Endothelial cell of umbilical vein (primary cell): Measurements from ENCODE around the gene MED8. TPM values are rescaled to one million over a fixed set of nuclear protein-coding genes. Genes with fewer than 3 reads are reported as not detected.
A peak's percentile ranks its signal among the peaks of the same experiment; 100 is the strongest.

Experiments
- BruUV-seq: library from RNA; stranded (reverse); fragments of 400-500 nt; replicated peaks from 2 replicates; lab custom pipeline; 2021; lab: Mats Ljungman, UMichigan
- CTCF ChIA-PET: fragments of 300-600, 350-600 bp; sonication (Branson Sonifier 250); formaldehyde crosslinking; loops from one replicate; lab custom pipeline; 2021; ENCODE audit warnings: antibody characterized with exemption, inconsistent platforms; lab: Charles Lee
- POLR2A ChIA-PET: fragments of 300-600, 350-600 bp; sonication (Branson Sonifier 250); formaldehyde crosslinking; loops from one replicate; lab custom pipeline; 2021; ENCODE audit warnings: antibody characterized with exemption, inconsistent platforms; lab: Charles Lee
- DNase-seq: peaks from one replicate; pipeline ENCODE4 v3.0.0-alpha.2; 2011; ENCODE audit warnings: low read depth, low spot score
- FAIRE-seq: peaks from 2 replicates; lab custom pipeline; 2011; peaks lifted over from hg19 to GRCh38; lab: Jason Lieb, UNC
- H2AFZ ChIP-seq: 2 replicates; pipeline ENCODE4 v1.6.0; 2012; ENCODE audit warnings: low read depth, low read length, control low read depth, inconsistent platforms
- H3K27ac ChIP-seq: 2 replicates; pipeline ENCODE4 v1.5.1; 2011; ENCODE audit warnings: low read depth, mild to moderate bottlenecking, control low read depth, low read length, moderate library complexity; ENCODE audit not compliant: insufficient read depth
- H3K27me3 ChIP-seq, 2 experiments: 2 replicates each; pipeline versions ENCODE4 v1.6.0 to v1.6.1; 2011; ENCODE audit warnings: low read length in 2 of 2, mixed read lengths in 1 of 2; ENCODE audit not compliant: control insufficient read depth in 2 of 2, insufficient read depth in 2 of 2
- H3K36me3 ChIP-seq, 2 experiments: 2 replicates in 1 of 2; 3 replicates in 1 of 2; pipeline ENCODE4 v1.5.1; 2011; ENCODE audit warnings: low read length in 2 of 2, mild to moderate bottlenecking in 1 of 2, moderate library complexity in 1 of 2; ENCODE audit not compliant: control insufficient read depth in 2 of 2, insufficient read depth in 2 of 2; ENCODE audit errors: extremely low read depth in 1 of 2
- H3K4me1 ChIP-seq: 3 replicates; pipeline ENCODE4 v1.5.1; 2011; ENCODE audit warnings: mild to moderate bottlenecking, low read length; ENCODE audit not compliant: control insufficient read depth, insufficient read depth; ENCODE audit errors: extremely low read depth
- H3K4me2 ChIP-seq: 2 replicates; pipeline ENCODE4 v1.6.1; 2011; ENCODE audit warnings: low read length, control low read depth, mixed read lengths; ENCODE audit not compliant: insufficient read depth
- H3K4me3 ChIP-seq, 3 experiments: fragments of 200-600 bp in 1 of 3; sonication (generic), shearing (Covaris generic) in 1 of 3; replicated peaks in 1 of 3; 2 replicates each; pipeline ENCODE4 v1.5.1; 2011 to 2016; ENCODE audit warnings: control low read depth in 3 of 3, low read length in 3 of 3, mild to moderate bottlenecking in 2 of 3, inconsistent platforms in 1 of 3, low read depth in 1 of 3, moderate library complexity in 1 of 3; ENCODE audit not compliant: insufficient read depth in 1 of 3
- H3K79me2 ChIP-seq: 2 replicates; pipeline ENCODE4 v1.6.0; 2012; ENCODE audit warnings: low read length, inconsistent platforms; ENCODE audit not compliant: control insufficient read depth, insufficient read depth
- H3K9ac ChIP-seq: replicated peaks from 2 replicates; pipeline ENCODE3; 2011; ENCODE audit warnings: low read length, control low read depth; ENCODE audit not compliant: insufficient read depth; ENCODE audit errors: extremely low read depth
- H3K9me1 ChIP-seq: replicated peaks from 3 replicates; pipeline ENCODE4 v1.6.0; 2011; ENCODE audit warnings: mild to moderate bottlenecking, low read length; ENCODE audit not compliant: control insufficient read depth, insufficient read depth; ENCODE audit errors: extremely low read depth
- H3K9me3 ChIP-seq: replicated peaks from 2 replicates; pipeline ENCODE4 v1.5.1; 2012; ENCODE audit warnings: low read length, inconsistent platforms; ENCODE audit not compliant: control insufficient read depth, insufficient read depth
- H4K20me1 ChIP-seq: replicated peaks from 2 replicates; pipeline ENCODE3; 2011; ENCODE audit warnings: mild to moderate bottlenecking, low read length; ENCODE audit not compliant: control insufficient read depth, insufficient read depth; ENCODE audit errors: extremely low read depth
- EZH2 ChIP-seq: IDR thresholded peaks from 2 replicates; pipeline ENCODE4 v1.6.1; 2012; ENCODE audit warnings: borderline replicate concordance, low read depth, mild to moderate bottlenecking, moderate library complexity, low read length, inconsistent platforms; ENCODE audit not compliant: severe bottlenecking
- FOS ChIP-seq: IDR thresholded peaks from 2 replicates; pipeline ENCODE4 v1.6.1; 2011; ENCODE audit warnings: mild to moderate bottlenecking, low read length, moderate library complexity, borderline replicate concordance; ENCODE audit not compliant: insufficient read depth
- GATA2 ChIP-seq: IDR thresholded peaks from 2 replicates; pipeline ENCODE4 v1.7.0; 2011; ENCODE audit warnings: low read depth, mild to moderate bottlenecking, moderate library complexity, mixed read lengths, low read length; ENCODE audit not compliant: insufficient read length, insufficient read depth
- JUN ChIP-seq: IDR thresholded peaks from 2 replicates; pipeline ENCODE4 v1.6.1; 2011; ENCODE audit warnings: borderline replicate concordance, low read depth; ENCODE audit not compliant: insufficient read length, insufficient read depth
- MYC ChIP-seq: IDR thresholded peaks from one replicate; pipeline ENCODE4 v1.6.1; 2011; ENCODE audit warnings: mild to moderate bottlenecking, low read depth, low read length
- POLR2A ChIP-seq: IDR thresholded peaks from 2 replicates; pipeline ENCODE4 v1.6.1; 2012; ENCODE audit warnings: low read depth, mild to moderate bottlenecking, control low read depth, low read length
- POLR2AphosphoS5 ChIP-seq: IDR thresholded peaks from 2 replicates; pipeline ENCODE4 v1.6.1; 2012; ENCODE audit warnings: low read depth, mild to moderate bottlenecking, control low read depth, low read length, moderate library complexity; ENCODE audit not compliant: insufficient read depth
- dilution Hi-C: fragments of 300-500 bp; cut with MboI; formaldehyde crosslinking; loops from one replicate; pipeline ENCODE4 v1.15.0; 2019; ENCODE audit warnings: low sequenced_read_pairs; ENCODE audit not compliant: extremely low pct_ligation_motif_present
- intact Hi-C: fragments of 100-400 bp; cut with micrococcal nuclease; formaldehyde crosslinking; loops from one replicate; pipeline ENCODE4 v1.10.0; 2022
- polyA plus RNA-seq, 4 experiments: library from polyadenylated mRNA; depleted of rRNA in 3 of 4; stranded (reverse) in 3 of 4; unstranded in 1 of 4; fragments of >200 nt; gene quantifications; 2 replicates each; pipeline versions ENCODE4 v1.2.1 to v1.2.3, GENCODE V29; 2011 to 2012; ENCODE audit warnings: missing spikeins in 1 of 4
- total RNA-seq: library from RNA; stranded (reverse); gene quantifications from 2 replicates; pipeline ENCODE4 v1.2.3, GENCODE V29; 2021
- TF ChIP-seq, protein P1 (sequence below), 2 donors: IDR thresholded peaks; 1 replicate in 1 of 2; 2 replicates in 1 of 2; pipeline ENCODE4 v1.5.1; 2011; ENCODE audit warnings: low read length in 2 of 2, mild to moderate bottlenecking in 2 of 2, moderate library complexity in 2 of 2, control low read depth in 1 of 2, inconsistent platforms in 1 of 2, low read depth in 1 of 2; ENCODE audit not compliant: insufficient read depth in 1 of 2; ENCODE audit errors: extremely low read depth in 1 of 2
- TF ChIP-seq, protein P2 (sequence below): IDR thresholded peaks from 2 replicates; pipeline ENCODE4 v1.6.1; 2011; ENCODE audit not compliant: insufficient read depth, insufficient read length

MED8 gene
- total and polyA plus RNA-seq, 2 donors (not counting 3 experiments of a cell fraction or from before 2014, with no cell fraction given) = 19.6 to 45.6 TPM

DNA sequence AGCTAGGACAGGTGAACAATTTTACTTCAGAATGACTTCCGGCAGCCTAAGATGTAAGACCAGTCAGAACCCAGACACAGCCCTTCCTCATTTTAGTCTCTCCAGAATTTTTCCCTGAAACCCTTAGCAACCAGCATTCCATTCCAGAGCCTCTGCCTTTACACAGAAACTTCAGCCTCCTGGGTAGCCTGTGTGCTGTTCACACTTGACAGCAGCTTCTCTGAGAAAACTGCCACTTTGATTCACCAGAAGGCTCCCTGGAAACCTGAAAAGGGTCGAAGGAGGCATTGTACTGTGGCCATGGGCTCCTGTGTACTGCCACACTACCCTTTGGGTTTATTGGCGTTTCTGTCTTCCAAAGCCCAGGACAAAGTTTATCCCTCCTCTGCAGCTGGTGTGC lies 46.8 kb upstream of the MED8 start:
- H3K4me2 ChIP-seq = no peak overlapping the region
- H3K79me2 ChIP-seq = no peaks in the 10 kb centered on the region
- TF ChIP-seq JUN = no peak
- TF ChIP-seq POLR2AphosphoS5 = no peak
- TF ChIP-seq GATA2 = no peak
- no peak overlapping the region for H3K9ac ChIP-seq
- no peaks in the 10 kb centered on the region for H3K9me1 ChIP-seq
- dilution Hi-C loops = no loop called here
- no peak for DNase-seq
- ChIA-PET CTCF (interaction anchor here (0.7 kb wide), 1 partner anchor 22 kb away, joined by 3 read pairs; no protein-coding TSS in a partner anchor), POLR2A (no interaction called here)
- FAIRE-seq = no peak
- no peak overlapping the region for H2AFZ ChIP-seq
- BruUV-seq = no TSS peak
- no peak overlapping the region for H3K4me3 ChIP-seq
- no peaks in the 10 kb centered on the region for H3K27me3 ChIP-seq
- H4K20me1 ChIP-seq = no peaks in the 10 kb centered on the region
- H3K9me3 ChIP-seq = no peaks in the 10 kb centered on the region
- no peaks in the 10 kb centered on the region for H3K4me1 ChIP-seq
- peaks cover 0 to 30% of the 10 kb centered on the region in 2 experiments for H3K36me3 ChIP-seq
- intact Hi-C loops = no loop called here
- no peak overlapping the region for H3K27ac ChIP-seq

DNA sequence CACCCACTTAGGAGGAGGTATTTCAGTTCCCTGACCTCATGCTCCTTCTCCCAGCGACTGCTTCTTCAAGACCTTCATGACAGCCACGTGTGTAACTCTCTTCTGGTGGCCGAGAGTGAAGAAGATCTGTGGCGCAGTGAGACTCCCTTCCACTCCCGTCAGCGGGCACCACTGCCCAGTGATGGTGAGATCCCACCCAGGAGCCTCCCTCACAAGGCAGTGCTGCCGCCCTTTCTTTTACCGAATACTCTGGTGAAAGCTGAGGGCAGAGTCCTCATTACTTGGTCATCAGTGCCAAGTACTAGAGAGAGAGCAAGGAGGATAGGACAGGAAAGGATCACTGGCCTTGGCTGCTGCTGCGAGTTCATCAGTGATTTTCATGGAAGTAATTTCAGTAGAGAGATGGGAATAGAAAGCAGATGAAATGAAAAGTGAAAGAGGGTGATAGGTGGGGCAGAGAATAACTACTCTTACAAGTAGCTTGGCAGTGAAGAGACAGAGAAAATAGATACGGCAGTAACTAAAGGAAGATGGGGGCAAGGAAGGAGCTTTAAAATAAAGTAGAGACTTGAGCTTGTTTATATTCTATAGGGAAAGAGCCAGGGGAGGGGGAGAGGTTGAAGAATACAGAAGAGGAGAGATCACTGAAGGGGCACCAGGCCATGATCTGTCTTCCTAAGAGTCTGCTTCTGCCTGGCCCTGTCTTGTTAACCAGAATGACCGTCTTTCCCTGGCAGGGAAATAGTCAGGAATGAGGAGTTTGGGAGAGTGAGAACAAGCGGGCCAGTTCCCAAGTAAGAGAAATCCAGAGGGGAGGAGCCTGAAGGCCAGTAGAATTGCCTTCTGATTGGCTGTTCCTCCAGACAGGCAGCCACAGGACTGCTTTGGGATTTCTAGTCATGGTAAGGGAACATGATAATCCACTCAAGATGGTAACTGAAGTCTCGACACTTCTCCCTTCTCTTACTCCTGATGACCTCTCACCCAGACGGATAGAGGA lies 45.8 kb upstream of the MED8 start:
- FAIRE-seq = no peak
- H2AFZ ChIP-seq = no peak overlapping the region
- H3K27ac ChIP-seq = no peak overlapping the region
- H3K9ac ChIP-seq = no peak overlapping the region
- no peak for DNase-seq
- H3K9me3 ChIP-seq = no peaks in the 10 kb centered on the region
- H3K27me3 ChIP-seq = no peaks in the 10 kb centered on the region
- no peaks in the 10 kb centered on the region for H4K20me1 ChIP-seq
- TF ChIP-seq, protein P1, sequence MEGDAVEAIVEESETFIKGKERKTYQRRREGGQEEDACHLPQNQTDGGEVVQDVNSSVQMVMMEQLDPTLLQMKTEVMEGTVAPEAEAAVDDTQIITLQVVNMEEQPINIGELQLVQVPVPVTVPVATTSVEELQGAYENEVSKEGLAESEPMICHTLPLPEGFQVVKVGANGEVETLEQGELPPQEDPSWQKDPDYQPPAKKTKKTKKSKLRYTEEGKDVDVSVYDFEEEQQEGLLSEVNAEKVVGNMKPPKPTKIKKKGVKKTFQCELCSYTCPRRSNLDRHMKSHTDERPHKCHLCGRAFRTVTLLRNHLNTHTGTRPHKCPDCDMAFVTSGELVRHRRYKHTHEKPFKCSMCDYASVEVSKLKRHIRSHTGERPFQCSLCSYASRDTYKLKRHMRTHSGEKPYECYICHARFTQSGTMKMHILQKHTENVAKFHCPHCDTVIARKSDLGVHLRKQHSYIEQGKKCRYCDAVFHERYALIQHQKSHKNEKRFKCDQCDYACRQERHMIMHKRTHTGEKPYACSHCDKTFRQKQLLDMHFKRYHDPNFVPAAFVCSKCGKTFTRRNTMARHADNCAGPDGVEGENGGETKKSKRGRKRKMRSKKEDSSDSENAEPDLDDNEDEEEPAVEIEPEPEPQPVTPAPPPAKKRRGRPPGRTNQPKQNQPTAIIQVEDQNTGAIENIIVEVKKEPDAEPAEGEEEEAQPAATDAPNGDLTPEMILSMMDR (IDR thresholded peaks at IDR 0.05; ENCODE audit: extremely low read depth in 1 of 2, insufficient read depth in 1 of 2, low read depth in 1 of 2, low read length in 2 of 2) = no peak
- no peak for TF ChIP-seq GATA2
- no peak for TF ChIP-seq FOS
- TF ChIP-seq POLR2AphosphoS5 = no peak
- peak; percentile 12 for TF ChIP-seq POLR2A
- TF ChIP-seq, protein P2, sequence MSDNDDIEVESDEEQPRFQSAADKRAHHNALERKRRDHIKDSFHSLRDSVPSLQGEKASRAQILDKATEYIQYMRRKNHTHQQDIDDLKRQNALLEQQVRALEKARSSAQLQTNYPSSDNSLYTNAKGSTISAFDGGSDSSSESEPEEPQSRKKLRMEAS = no peak
- no peak for TF ChIP-seq MYC
- no peak for TF ChIP-seq JUN
- no peak for TF ChIP-seq EZH2
- dilution Hi-C loops (no loop called here), intact Hi-C loops (no loop called here)
- peaks cover 0 to 38% of the 10 kb centered on the region in 2 experiments for H3K36me3 ChIP-seq
- H3K9me1 ChIP-seq = no peaks in the 10 kb centered on the region
- H3K4me3 ChIP-seq = no peak overlapping the region
- POLR2A ChIA-PET = no interaction called here
- H3K4me1 ChIP-seq = no peaks in the 10 kb centered on the region
- no TSS peak for BruUV-seq
- H3K4me2 ChIP-seq = no peak overlapping the region
- H3K79me2 ChIP-seq = no peaks in the 10 kb centered on the region
- CTCF ChIA-PET = interaction anchor here (1.6 kb wide), 1 partner anchor 209 kb away, joined by 5 read pairs; no protein-coding TSS in a partner anchor
